HG02798 (cell line): Measurements from ENCODE around the gene TMUB1.

Source experiments
- ATAC-seq: cut with Tn5 transposase; IDR thresholded peaks from one replicate; pipeline ENCODE4 v1.9.1; 2021; ENCODE audit warnings: mild to moderate bottlenecking; ENCODE audit not compliant: unreplicated experiment, poor library complexity

The TMUB1 gene

GRCh38 chr7:151071032-151071866, 12.0 kb downstream of the TMUB1 start:
- ATAC-seq, result no peak

GRCh38 chr7:151070574-151070960, 12.7 kb downstream of the TMUB1 start:
- no peak for ATAC-seq

DNA sequence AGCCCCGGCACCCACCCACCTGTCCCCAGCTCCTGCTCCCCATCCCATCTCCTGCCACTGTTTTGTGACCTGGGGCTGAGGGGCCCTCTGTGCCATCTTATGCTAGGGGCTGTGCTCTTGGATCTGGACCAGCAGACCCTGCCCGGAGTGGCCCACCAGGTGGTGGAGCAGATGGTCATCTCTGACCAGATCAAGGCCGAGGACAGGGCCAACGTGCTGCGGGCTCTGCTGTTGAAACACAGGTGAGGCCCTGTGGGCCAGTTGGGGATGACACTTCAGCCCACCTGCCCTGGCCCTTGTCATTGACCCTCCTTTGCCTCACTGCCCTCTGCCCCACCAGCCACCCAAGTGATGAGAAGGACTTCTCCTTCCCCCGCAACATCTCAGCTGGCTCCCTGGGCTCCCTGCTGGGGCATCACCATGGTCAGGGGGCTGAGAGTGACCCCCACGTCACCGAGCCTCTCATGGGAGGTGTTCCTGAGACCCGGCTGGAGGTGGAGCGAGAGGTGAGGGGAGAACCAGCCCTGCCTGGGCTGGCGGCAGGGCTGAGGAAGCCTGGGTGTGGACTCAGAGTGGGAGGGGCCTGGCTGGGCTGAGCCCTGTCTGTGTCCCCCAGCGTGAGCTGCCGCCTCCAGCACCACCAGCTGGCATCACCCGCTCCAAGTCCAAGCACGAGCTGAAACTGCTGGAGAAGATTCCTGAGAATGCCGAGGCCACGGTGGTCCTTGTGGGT, 13.3 kb downstream of the TMUB1 start:
- ATAC-seq, result no peak

DNA sequence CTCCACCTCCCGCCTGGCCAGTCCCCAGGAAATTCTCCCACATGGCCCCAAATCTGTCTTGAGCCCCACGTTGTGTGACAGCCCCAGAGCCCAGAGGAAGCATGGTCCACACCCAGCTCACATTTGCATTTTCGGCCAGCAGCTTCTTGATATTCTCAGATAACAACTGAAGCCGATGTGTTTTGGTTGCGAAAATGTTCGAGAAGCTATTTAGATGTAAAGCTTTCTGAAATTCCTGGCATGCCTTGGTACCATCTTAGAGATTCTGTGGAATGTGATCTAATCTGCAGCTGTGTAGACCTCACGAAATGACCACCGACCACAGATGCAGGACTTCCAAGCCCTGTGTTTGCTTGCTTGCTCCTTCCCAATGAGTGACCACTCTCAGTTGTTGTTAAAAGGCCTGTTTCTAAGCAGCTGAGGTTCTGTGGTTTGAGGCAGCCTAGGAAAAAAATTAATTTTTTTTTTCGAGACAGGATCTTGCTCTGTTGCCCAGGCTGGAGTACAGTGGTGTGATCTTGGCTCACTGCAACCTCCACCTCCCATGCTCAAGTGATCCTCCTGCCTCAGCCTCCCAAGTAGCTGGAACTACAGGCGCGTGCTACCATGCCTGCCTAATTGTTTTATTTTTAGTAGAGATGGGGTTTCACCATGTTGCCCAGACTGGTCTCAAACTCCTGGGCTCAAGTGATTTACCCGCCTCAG, 15.1 kb downstream of the TMUB1 start:
- no peak for ATAC-seq

DNA sequence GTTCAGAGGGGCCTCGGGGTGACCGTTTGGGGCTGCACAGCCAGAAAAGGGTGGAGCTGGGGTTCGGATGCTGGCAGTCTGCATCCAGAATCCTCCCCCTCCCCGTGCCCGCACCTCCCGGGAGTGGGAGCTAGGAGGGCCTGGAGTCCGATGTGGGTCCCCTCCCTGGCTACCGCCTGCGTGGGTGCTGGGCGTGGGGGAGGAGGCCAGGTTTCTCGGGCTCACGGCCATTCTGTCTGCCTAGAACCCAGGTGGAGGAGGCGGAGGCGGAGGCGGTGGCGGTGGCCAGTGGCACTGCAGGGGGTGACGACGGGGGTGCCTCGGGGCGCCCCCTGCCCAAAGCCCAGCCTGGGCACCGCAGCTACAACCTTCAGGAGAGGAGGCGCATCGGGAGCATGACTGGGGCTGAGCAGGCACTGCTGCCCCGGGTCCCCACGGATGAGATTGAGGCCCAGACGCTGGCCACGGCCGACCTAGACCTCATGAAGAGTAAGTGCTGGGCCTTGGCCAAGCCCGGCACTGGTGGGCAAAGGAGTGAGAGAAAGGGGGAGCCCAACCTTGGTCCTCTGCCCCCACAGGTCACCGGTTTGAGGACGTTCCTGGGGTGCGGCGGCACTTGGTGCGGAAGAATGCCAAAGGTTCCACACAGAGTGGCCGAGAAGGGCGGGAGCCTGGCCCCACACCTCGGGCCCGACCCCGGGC, 16.9 kb downstream of the TMUB1 start:
- ATAC-seq, result no peak

DNA sequence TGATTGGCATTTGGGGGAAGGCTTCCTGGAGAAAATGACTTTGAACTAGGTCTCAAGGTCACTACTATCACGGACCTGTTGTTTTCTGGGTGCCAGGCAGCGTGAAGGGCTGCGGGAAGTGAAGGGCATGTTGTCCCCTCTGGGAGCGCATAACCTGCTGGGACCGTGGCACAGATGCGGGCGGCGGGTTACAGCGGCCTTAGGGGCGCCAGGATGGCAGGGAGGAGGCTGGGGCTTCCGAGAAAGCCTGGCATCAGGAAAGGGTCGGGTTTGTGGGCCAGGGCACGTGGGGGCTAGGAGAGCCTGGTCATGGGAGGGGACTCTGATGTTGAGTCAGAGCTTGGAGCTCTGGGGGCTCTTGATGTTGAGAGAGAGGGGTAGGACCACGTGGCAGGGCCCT, 17.8 kb downstream of the TMUB1 start:
- ATAC-seq, result no peak

DNA sequence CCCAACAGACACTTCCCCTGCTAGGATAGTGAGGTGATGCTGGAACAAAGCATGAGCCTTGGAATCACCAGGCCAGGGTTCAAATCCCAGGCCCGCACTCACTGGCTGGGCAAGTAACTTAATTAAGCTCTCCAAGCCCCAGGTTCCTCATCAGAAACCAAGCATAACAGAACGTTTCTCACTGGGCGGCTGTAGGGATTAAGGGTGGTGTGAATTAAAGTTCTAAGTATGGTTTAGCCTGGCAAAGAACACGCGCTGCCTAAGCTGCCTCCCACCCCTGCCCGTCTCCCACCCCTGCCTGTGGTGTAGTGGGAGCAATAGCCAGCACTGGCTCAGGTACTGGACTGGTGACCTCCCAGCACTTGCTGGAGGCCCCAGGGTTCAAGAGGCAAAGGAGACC, 18.3 kb downstream of the TMUB1 start:
- ATAC-seq, result no peak

- no peak for ATAC-seq
Measured at GRCh38 chr7:151064454-151064853, 18.8 kb downstream of the TMUB1 start.

GRCh38 chr7:151063212-151063561, 20.1 kb downstream of the TMUB1 start:
- ATAC-seq, result no peak

DNA sequence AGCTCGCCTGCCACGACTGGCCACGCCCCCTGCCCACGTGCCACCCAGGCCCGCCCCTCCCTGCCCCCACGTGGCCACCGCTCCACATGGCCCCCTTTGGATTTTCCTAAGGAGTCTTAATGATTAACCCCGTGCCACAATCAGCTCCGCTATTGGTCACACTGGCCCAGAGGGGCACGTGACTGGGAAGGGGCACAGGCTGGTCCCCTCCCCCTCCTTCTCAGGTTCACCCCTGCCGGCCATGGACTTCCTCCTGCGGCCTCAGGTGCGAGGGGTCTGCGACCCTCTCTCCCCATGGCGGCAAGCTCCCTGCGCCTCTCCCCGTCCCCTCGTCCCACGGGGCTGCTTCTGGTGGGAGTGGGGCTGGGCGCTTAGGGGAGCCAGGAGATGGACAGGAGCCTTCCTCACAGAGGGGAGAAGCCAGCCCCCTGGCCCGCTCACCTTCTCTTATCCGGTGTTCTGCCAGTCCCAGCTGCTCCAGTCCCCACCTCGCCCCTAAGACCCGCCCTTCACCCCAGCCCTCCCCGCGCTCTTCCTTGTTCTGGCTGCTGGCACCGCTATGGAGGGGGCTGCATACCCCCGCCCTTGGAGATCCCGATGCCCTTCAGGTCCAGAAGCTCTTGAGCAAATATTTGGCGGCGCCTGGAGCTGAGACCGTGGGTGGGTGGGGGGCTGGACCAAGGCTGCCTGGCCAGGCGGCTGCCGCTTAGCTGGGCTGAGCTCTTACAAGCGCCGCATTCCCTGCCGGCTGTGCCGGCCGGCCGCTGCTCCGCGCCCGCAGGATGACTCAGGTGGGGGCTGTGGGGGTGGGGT, 20.7 kb downstream of the TMUB1 start:
- ATAC-seq, result no peak

- no peak for ATAC-seq
Measured at GRCh38 chr7:151062111-151062398, 21.2 kb downstream of the TMUB1 start.

DNA sequence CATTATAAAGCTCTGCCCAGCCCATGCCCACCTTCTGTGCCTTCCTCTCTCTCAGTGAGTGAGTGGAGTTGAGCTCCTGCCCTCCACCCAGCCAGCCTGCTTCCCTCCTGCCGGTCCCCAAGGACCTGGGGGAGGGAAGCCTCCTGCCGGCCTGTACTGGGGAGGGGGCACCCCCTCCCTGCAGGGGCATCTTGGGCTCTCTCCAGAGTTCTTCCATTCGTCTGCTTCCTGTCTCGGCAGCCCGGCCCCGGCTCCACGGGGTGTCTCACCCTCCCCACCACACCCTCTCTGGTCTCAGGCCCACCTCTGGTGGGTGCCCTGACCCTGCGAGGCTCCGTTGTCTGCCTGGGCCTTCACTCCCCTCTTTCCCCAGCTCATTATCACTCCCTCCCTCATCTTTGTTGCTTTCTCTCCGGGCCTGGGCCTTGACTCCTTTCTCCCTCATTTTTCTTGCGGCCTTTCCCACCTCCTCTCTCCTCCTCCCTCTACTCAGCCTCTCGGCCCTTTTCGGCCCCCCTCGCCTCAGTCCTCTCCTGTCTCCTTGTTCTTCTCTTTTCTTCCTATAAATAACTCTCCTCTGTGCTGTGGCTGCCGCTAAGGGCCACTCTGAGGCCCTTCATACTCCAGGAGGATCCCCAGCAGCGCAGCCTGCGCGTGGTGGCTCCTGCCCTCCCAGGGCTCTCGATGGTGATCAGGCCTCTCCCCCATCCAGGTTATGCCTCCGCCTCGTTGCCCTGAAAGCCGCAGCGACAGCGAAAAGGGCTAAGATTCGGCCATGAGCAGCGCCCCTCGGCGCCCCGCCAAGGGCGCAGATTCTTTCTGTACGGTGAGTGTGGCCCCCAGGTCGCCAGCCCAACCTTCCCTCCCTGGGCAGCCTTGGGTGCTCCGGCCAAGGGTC, 21.8 kb downstream of the TMUB1 start:
- ATAC-seq, result no peak

- no peak for ATAC-seq
Measured at GRCh38 chr7:151060416-151061212, 22.7 kb downstream of the TMUB1 start.

GRCh38 chr7:151060113-151060415, 23.2 kb downstream of the TMUB1 start:
- ATAC-seq, result no peak

- ATAC-seq, result peak; percentile 33
Measured at GRCh38 chr7:151059367-151060112, 23.8 kb downstream of the TMUB1 start, which contains the start of gene SLC4A2. Gene SLC4A2, plus strand, starts transcription at chr7:151059589. Its CDS starts 2,399 bp downstream, at chr7:151061988.

DNA sequence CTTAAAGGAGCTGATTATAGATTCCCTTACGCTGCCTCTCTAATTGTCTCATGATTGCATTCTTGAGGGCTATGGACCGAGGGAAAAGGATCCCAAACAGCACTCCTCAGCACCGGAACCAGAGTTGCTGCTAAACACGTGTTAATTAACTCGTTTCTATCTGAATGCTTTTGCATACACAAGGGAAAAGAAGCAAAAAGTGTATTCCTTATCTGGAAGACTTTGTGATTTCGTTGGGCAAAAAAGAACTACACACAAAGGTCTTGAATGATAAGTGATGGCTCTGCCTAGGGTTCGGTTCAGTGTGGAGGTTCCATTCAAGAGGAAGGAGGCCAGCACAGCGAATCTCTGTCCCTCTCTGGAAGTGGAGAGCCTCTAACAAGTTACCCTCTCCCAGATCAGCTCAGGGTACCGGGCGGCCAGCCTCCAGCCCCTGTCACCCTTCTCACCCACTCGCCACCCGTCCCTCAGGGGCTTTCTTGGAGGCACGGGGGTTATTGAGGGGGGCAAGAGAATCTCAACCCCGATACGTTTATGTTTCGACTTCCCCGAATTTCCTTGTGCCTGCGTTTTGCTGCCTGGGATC, 24.4 kb downstream of the TMUB1 start:
- no peak for ATAC-seq
